HCT116 (cell line): ENCODE data around the gene TMEM42. TPM values are rescaled to one million over a fixed set of nuclear protein-coding genes. Genes with fewer than 3 reads are reported as not detected.

ENCODE experiments used
- ATAC-seq: fragments of 200-7000 bp; cut with Tn5 transposase; 2 replicates; pipeline ENCODE4 v1.9.1; 2020; ENCODE audit warnings: mild to moderate bottlenecking, moderate library complexity
- BruUV-seq: library from RNA; stranded (reverse); fragments of 400-500 nt; replicated peaks from 2 replicates; lab custom pipeline; 2021; lab: Mats Ljungman, UMichigan
- CTCF ChIA-PET: fragments of 300-600 bp; sonication (Branson Sonifier 250); formaldehyde crosslinking; loops from one replicate; lab custom pipeline; 2021; ENCODE audit warnings: antibody characterized with exemption; lab: Charles Lee
- POLR2A ChIA-PET: fragments of 300-600, 350-600 bp; sonication (Branson Sonifier 250); formaldehyde crosslinking; loops from one replicate; lab custom pipeline; 2021; ENCODE audit warnings: antibody characterized with exemption; lab: Charles Lee
- RAD21 ChIA-PET, 2 experiments: fragments of 300-600 bp; sonication (Branson Sonifier 250); formaldehyde crosslinking; loops; one replicate each; lab custom pipeline; 2023; ENCODE audit warnings: low total read pairs in 2 of 2; ENCODE audit not compliant: uncharacterized antibody in 2 of 2, unreplicated experiment in 2 of 2, low non-redundant PET in 1 of 2; lab: Charles Lee
- DNase-seq: peaks from one replicate; pipeline ENCODE4 v3.0.0-alpha.2; 2010; ENCODE audit warnings: low read depth, low spot score
- H2AFZ ChIP-seq: fragments of 200-600 bp; shearing (Covaris generic), sonication (generic); 2 replicates; pipeline ENCODE4 v1.6.1; 2017; ENCODE audit warnings: low read depth, mixed run types, mixed read lengths, antibody characterized with exemption, low read length; ENCODE audit not compliant: poor library complexity, severe bottlenecking
- H3K27ac ChIP-seq: 2 replicates; pipeline ENCODE4 v1.5.1; 2012; ENCODE audit warnings: low read depth, low read length
- H3K27me3 ChIP-seq: fragments of 200-600 bp; sonication (generic); 2 replicates; pipeline ENCODE4 v1.6.1; 2016; ENCODE audit warnings: mixed run types, low read length, mixed read lengths; ENCODE audit not compliant: insufficient read depth
- H3K36me3 ChIP-seq, 2 experiments: fragments of 200-500 bp in 1 of 2; fragments of 200-600 bp in 1 of 2; sonication (Bioruptor generic) in 1 of 2; sonication (generic) in 1 of 2; 2 replicates each; pipeline versions ENCODE4 v1.5.1 to v1.6.1; 2014 to 2016; ENCODE audit warnings: low read length in 2 of 2, inconsistent platforms in 1 of 2, mixed read lengths in 1 of 2, mixed run types in 1 of 2; ENCODE audit not compliant: insufficient read depth in 2 of 2, control insufficient read depth in 1 of 2
- H3K4me1 ChIP-seq, 2 experiments: fragments of 200-600 bp in 1 of 2; sonication (generic) in 1 of 2; 2 replicates each; pipeline versions ENCODE4 v1.5.1 to v1.6.1; 2012 to 2017; ENCODE audit warnings: low read length in 2 of 2, inconsistent platforms in 1 of 2, mild to moderate bottlenecking in 1 of 2, mixed read lengths in 1 of 2, mixed run types in 1 of 2, moderate library complexity in 1 of 2; ENCODE audit not compliant: insufficient read depth in 2 of 2, control insufficient read depth in 1 of 2
- H3K4me2 ChIP-seq: fragments of 200-600 bp; sonication (generic); 2 replicates; pipeline ENCODE4 v1.6.1; 2017; ENCODE audit warnings: mixed run types, low read length, mixed read lengths
- H3K4me3 ChIP-seq, 2 experiments: fragments of 200-600 bp in 1 of 2; sonication (generic) in 1 of 2; replicated peaks in 1 of 2; 2 replicates each; pipeline ENCODE4 v1.5.1; 2011 to 2016; ENCODE audit warnings: low read length in 2 of 2, control low read depth in 1 of 2, low read depth in 1 of 2, mild to moderate bottlenecking in 1 of 2, mixed read lengths in 1 of 2, mixed run types in 1 of 2
- H3K79me2 ChIP-seq: fragments of 200-600 bp; sonication (generic); 2 replicates; pipeline ENCODE4 v1.6.1; 2017; ENCODE audit warnings: mild to moderate bottlenecking, mixed run types, low read length, moderate library complexity, mixed read lengths; ENCODE audit not compliant: insufficient read depth
- H3K9ac ChIP-seq: fragments of 200-600 bp; sonication (generic); 2 replicates; pipeline ENCODE4 v1.6.1; 2016; ENCODE audit warnings: low read length, mixed read lengths
- H3K9me2 ChIP-seq: fragments of 200-600 bp; sonication (generic), shearing (Covaris generic); 2 replicates; pipeline ENCODE4 v1.6.1; 2017; ENCODE audit warnings: mixed run types, mild to moderate bottlenecking, moderate library complexity; ENCODE audit not compliant: insufficient read depth
- H3K9me3 ChIP-seq, 2 experiments: fragments of 200-500 bp in 1 of 2; fragments of 200-600 bp in 1 of 2; sonication (Bioruptor generic) in 1 of 2; sonication (generic) in 1 of 2; 2 replicates each; pipeline ENCODE4 v1.6.1; 2014 to 2017; ENCODE audit warnings: low read length in 2 of 2, mixed read lengths in 2 of 2, inconsistent platforms in 1 of 2, low read depth in 1 of 2, mild to moderate bottlenecking in 1 of 2, mixed run types in 1 of 2, moderate library complexity in 1 of 2; ENCODE audit not compliant: control insufficient read depth in 1 of 2, insufficient read depth in 1 of 2
- H4K20me1 ChIP-seq: fragments of 200-600 bp; sonication (generic), shearing (Covaris generic); 2 replicates; pipeline ENCODE4 v1.6.1; 2017; ENCODE audit warnings: mixed run types, mild to moderate bottlenecking, moderate library complexity; ENCODE audit not compliant: insufficient read depth
- CTCF ChIP-seq, 3 experiments: fragments of 200-600 bp in 1 of 3; sonication (generic) in 1 of 3; IDR thresholded peaks in 2 of 3; conservative IDR thresholded peaks in 1 of 3; 2 replicates each; pipeline ENCODE4 v1.5.1; 2012 to 2017; ENCODE audit warnings: low read depth in 2 of 3, low read length in 2 of 3, antibody characterized with exemption in 1 of 3, borderline replicate concordance in 1 of 3, control low read depth in 1 of 3, mild to moderate bottlenecking in 1 of 3, mixed read lengths in 1 of 3, mixed run types in 1 of 3, moderate library complexity in 1 of 3; ENCODE audit not compliant: insufficient read depth in 1 of 3
- ELF1 ChIP-seq: IDR thresholded peaks from 2 replicates; pipeline ENCODE4 v1.6.1; 2012; ENCODE audit warnings: low read depth, borderline replicate concordance
- RAD21 ChIP-seq: IDR thresholded peaks from 2 replicates; pipeline ENCODE4 v1.6.1; 2012; ENCODE audit warnings: low read depth, mild to moderate bottlenecking
- YY1 ChIP-seq: IDR thresholded peaks from 2 replicates; pipeline ENCODE4 v1.6.1; 2011; ENCODE audit warnings: low read length, low read depth, moderate library complexity, mild to moderate bottlenecking; ENCODE audit not compliant: insufficient replicate concordance; ENCODE audit errors: extremely low read depth
- intact Hi-C: fragments of 100-400 bp; cut with micrococcal nuclease; formaldehyde crosslinking; loops from 2 replicates; pipeline ENCODE4 v1.10.0; 2022
- total RNA-seq: library from RNA; stranded (reverse); gene quantifications from one replicate; pipeline ENCODE4 v1.2.1, GENCODE V29; 2021; ENCODE audit not compliant: unreplicated experiment
- TF ChIP-seq, protein P1 (sequence below): IDR thresholded peaks from 2 replicates; pipeline ENCODE4 v1.6.1; 2012; ENCODE audit warnings: low read depth

The TMEM42 gene
- total RNA-seq, 1 experiment from 2014 or later, result 13.9 TPM

DNA sequence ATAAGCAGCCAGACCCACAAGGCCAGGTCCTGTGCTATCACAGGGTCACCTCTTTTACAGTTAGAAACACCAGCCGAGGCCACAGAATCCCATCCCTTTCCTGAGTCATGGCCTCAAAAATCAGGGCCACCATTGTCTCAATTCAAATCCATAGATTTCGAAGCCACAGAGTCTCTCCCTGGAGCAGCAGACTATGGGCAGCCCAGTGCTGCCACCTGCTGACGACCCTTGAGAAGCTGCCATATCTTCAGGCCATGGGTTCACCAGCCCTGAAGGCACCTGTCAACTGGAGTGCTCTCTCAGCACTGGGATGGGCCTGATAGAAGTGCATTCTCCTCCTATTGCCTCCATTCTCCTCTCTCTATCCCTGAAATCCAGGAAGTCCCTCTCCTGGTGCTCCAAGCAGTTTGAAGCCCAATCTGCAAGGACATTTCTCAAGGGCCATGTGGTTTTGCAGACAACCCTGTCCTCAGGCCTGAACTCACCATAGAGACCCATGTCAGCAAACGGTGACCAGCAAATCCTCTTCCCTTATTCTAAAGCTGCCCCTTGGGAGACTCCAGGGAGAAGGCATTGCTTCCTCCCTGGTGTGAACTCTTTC, 52.3 kb downstream of the TMEM42 start:
- CTCF ChIA-PET, result interaction anchor here (0.9 to 2.2 kb wide), 6 partner anchors 10 to 576 kb away, joined by 3 to 11 read pairs (median 4); partner anchors contain the start of gene TCAIM
- intact Hi-C loops, result loop anchor here (1.0 to 10.0 kb wide), 3 partner anchors 269 to 591 kb away; partner anchors contain the start of gene ZNF35
- H4K20me1 ChIP-seq, result no peaks in the 10 kb centered on the region
- H3K79me2 ChIP-seq, result no peaks in the 10 kb centered on the region
- H3K27me3 ChIP-seq, result no peaks in the 10 kb centered on the region
- POLR2A ChIA-PET, result no interaction called here
- no peaks in the 10 kb centered on the region for H3K36me3 ChIP-seq
- H3K9me3 ChIP-seq, result no peaks in the 10 kb centered on the region
- TF ChIP-seq YY1, result peak; percentile 46
- no peak for TF ChIP-seq ELF1
- TF ChIP-seq RAD21, result peak; percentile 89
- TF ChIP-seq, protein P1, sequence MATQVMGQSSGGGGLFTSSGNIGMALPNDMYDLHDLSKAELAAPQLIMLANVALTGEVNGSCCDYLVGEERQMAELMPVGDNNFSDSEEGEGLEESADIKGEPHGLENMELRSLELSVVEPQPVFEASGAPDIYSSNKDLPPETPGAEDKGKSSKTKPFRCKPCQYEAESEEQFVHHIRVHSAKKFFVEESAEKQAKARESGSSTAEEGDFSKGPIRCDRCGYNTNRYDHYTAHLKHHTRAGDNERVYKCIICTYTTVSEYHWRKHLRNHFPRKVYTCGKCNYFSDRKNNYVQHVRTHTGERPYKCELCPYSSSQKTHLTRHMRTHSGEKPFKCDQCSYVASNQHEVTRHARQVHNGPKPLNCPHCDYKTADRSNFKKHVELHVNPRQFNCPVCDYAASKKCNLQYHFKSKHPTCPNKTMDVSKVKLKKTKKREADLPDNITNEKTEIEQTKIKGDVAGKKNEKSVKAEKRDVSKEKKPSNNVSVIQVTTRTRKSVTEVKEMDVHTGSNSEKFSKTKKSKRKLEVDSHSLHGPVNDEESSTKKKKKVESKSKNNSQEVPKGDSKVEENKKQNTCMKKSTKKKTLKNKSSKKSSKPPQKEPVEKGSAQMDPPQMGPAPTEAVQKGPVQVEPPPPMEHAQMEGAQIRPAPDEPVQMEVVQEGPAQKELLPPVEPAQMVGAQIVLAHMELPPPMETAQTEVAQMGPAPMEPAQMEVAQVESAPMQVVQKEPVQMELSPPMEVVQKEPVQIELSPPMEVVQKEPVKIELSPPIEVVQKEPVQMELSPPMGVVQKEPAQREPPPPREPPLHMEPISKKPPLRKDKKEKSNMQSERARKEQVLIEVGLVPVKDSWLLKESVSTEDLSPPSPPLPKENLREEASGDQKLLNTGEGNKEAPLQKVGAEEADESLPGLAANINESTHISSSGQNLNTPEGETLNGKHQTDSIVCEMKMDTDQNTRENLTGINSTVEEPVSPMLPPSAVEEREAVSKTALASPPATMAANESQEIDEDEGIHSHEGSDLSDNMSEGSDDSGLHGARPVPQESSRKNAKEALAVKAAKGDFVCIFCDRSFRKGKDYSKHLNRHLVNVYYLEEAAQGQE, result peak; percentile 19; the same call in 1 of the 2 replicates
- TF ChIP-seq CTCF (IDR thresholded peaks at IDR 0.05 in 2 of 3, conservative IDR thresholded peaks at IDR 0.05 in 1 of 3; ENCODE audit: borderline replicate concordance in 1 of 3, insufficient read depth in 1 of 3, low read depth in 2 of 3, low read length in 2 of 3), result peak; percentile 64 to 79 (median 77)
- H3K4me1 ChIP-seq, result no peaks in the 10 kb centered on the region
- peak; percentile 85 for ATAC-seq
- no peak overlapping the region for H3K4me3 ChIP-seq
- no peaks in the 10 kb centered on the region for H3K9me2 ChIP-seq
- H3K4me2 ChIP-seq, result no peak overlapping the region
- BruUV-seq, result no TSS peak
- no peak overlapping the region for H3K27ac ChIP-seq
- peak; percentile 40 for DNase-seq
- H2AFZ ChIP-seq, result no peak overlapping the region
- RAD21 ChIA-PET, result no interaction called here
- no peak overlapping the region for H3K9ac ChIP-seq
